PFSK-1 (cell line): ENCODE data around the gene SEZ6L.

ENCODE experiments used
- POLR2AphosphoS5 ChIP-seq: IDR thresholded peaks from 2 replicates; pipeline ENCODE4 v1.6.1; 2012; ENCODE audit warnings: low read depth, mild to moderate bottlenecking, control low read depth, low read length, moderate library complexity
- SIN3A ChIP-seq: IDR thresholded peaks from 2 replicates; pipeline ENCODE4 v1.6.1; 2012; ENCODE audit warnings: mild to moderate bottlenecking, low read length, moderate library complexity, borderline replicate concordance; ENCODE audit not compliant: insufficient read depth
- TAF1 ChIP-seq: IDR thresholded peaks from 2 replicates; pipeline ENCODE4 v1.6.1; 2012; ENCODE audit warnings: low read length, control low read depth, borderline replicate concordance; ENCODE audit not compliant: insufficient read depth
- TF ChIP-seq, protein P1 (sequence below), 2 experiments: IDR thresholded peaks; 2 replicates each; pipeline versions ENCODE4 v1.6.1 to v1.8.0; 2011 to 2012; ENCODE audit warnings: low read depth in 2 of 2, low read length in 2 of 2, control low read depth in 1 of 2, inconsistent platforms in 1 of 2, mild to moderate bottlenecking in 1 of 2, moderate library complexity in 1 of 2; ENCODE audit not compliant: insufficient read depth in 1 of 2

DNA sequence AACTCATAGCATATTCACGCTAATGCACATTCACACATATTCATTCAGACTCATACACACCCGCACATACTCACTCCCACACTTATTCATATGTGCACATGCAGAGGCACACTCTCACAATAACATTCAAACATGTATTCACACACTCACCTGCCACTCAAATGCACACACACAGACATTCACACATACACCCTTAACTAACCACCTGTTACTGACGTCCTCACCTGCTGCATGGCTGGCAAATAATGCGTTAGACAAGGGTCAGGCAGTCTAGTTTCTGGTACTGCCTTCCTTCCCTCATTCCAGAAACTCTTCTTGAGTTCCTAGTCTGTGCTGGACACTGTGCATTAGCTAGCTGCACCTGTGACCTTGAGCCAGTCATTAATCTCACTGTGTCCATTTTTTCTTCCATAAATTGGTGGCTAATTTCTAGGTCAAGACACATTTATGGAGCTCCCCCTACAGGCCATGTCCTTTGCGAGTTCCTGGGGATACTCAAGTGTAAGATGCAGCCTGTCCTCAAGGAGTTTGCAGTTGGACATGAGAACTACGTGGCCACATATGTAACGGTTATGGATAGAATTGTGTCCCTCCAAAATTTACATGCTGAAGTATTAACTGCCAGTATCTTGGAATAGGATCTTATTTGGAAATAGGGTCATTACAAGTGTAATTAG is 34.5 kb upstream of the SEZ6L start:
- TF ChIP-seq SIN3A, result no peak
- no peak for TF ChIP-seq POLR2AphosphoS5
- TF ChIP-seq, protein P1, sequence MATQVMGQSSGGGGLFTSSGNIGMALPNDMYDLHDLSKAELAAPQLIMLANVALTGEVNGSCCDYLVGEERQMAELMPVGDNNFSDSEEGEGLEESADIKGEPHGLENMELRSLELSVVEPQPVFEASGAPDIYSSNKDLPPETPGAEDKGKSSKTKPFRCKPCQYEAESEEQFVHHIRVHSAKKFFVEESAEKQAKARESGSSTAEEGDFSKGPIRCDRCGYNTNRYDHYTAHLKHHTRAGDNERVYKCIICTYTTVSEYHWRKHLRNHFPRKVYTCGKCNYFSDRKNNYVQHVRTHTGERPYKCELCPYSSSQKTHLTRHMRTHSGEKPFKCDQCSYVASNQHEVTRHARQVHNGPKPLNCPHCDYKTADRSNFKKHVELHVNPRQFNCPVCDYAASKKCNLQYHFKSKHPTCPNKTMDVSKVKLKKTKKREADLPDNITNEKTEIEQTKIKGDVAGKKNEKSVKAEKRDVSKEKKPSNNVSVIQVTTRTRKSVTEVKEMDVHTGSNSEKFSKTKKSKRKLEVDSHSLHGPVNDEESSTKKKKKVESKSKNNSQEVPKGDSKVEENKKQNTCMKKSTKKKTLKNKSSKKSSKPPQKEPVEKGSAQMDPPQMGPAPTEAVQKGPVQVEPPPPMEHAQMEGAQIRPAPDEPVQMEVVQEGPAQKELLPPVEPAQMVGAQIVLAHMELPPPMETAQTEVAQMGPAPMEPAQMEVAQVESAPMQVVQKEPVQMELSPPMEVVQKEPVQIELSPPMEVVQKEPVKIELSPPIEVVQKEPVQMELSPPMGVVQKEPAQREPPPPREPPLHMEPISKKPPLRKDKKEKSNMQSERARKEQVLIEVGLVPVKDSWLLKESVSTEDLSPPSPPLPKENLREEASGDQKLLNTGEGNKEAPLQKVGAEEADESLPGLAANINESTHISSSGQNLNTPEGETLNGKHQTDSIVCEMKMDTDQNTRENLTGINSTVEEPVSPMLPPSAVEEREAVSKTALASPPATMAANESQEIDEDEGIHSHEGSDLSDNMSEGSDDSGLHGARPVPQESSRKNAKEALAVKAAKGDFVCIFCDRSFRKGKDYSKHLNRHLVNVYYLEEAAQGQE (IDR thresholded peaks at IDR 0.05; ENCODE audit: insufficient read depth in 1 of 2, low read depth in 2 of 2, low read length in 2 of 2), result no peak
- TF ChIP-seq TAF1, result no peak
